ENCODE data around the gene PHF21A.

PHF21A gene

GRCh38 chr11:45904309-45904915, 216.8 kb downstream of the PHF21A start:
- no peak for TF ChIP-seq CTCF (IDR thresholded peaks at IDR 0.05)

- TF ChIP-seq CTCF (IDR thresholded peaks at IDR 0.05): no peak
Observed at GRCh38 chr11:45902452-45903380, 218.5 kb downstream of the PHF21A start.

- no peak for TF ChIP-seq CTCF (IDR thresholded peaks at IDR 0.05)
Observed at GRCh38 chr11:45901626-45902025, 219.6 kb downstream of the PHF21A start.

- no peak for TF ChIP-seq CTCF (IDR thresholded peaks at IDR 0.05)
Observed at GRCh38 chr11:45900916-45901617, 220.2 kb downstream of the PHF21A start.

- TF ChIP-seq CTCF (IDR thresholded peaks at IDR 0.05): no peak
Observed at GRCh38 chr11:45899448-45900174, 221.6 kb downstream of the PHF21A start.

- TF ChIP-seq CTCF (IDR thresholded peaks at IDR 0.05): no peak
Observed at GRCh38 chr11:45899086-45899447, 222.2 kb downstream of the PHF21A start.

- no peak for TF ChIP-seq CTCF (IDR thresholded peaks at IDR 0.05)
Observed at GRCh38 chr11:45897556-45897955, 223.7 kb downstream of the PHF21A start.

Measured in LNCAP (cell line).